Activated CD4-positive, alpha-beta memory T cell treated with anti-CD3 and anti-CD28 coated beads, Interleukin-2, amount 10 ng/mL, durations not matched to agents 7 days and 5 days (primary cell): ENCODE results near the gene TMEM101. TPM values are rescaled to one million over a fixed set of nuclear protein-coding genes. Genes with fewer than 3 reads are reported as not detected.

ENCODE experiments used
- total RNA-seq, 2 experiments: library from RNA; stranded (reverse); gene quantifications; one replicate each; pipeline ENCODE4 v1.2.3, GENCODE V29; 2021

The TMEM101 gene
- total RNA-seq, 2 experiments from 2014 or later: 32.2 to 35.5 TPM

Other genes with a start within 250 kb of the TMEM101 start
- 1 to 10 TPM; 8.3 to 8.6 TPM for gene DUSP3, start 236.0 kb downstream of the TMEM101 start, total RNA-seq
- not detected for gene CFAP97D1, start 234.5 kb downstream of the TMEM101 start, total RNA-seq
- gene MPP3, start 181.8 kb downstream of the TMEM101 start, total RNA-seq: not detected
- not detected for gene CD300LG, start 167.8 kb downstream of the TMEM101 start, total RNA-seq
- gene MPP2, start 107.4 kb downstream of the TMEM101 start, total RNA-seq: under 1 TPM; 0.48 to 0.65 TPM
- not detected for gene PPY, start 72.5 kb downstream of the TMEM101 start, total RNA-seq
- gene PYY, start 61.0 kb downstream of the TMEM101 start, total RNA-seq: not detected
- 1 to 10 TPM; 1.5 TPM for gene NAGS, start 10.3 kb downstream of the TMEM101 start, total RNA-seq
- gene LSM12, start 51.7 kb upstream of the TMEM101 start, total RNA-seq: 10 to 100 TPM; 61.1 to 62.8 TPM
- gene G6PC3, start 55.8 kb upstream of the TMEM101 start, total RNA-seq: 10 to 100 TPM; 19.3 to 19.9 TPM
- 10 to 100 TPM; 42.2 to 42.7 TPM for gene HDAC5, start 108.7 kb upstream of the TMEM101 start, total RNA-seq
- gene HROB, start 127.0 kb upstream of the TMEM101 start, total RNA-seq: 10 to 100 TPM; 13.4 to 13.5 TPM
- gene ASB16, start 155.7 kb upstream of the TMEM101 start, total RNA-seq: under 1 TPM in 1 of 2 experiments, not detected in 1; 0.38 TPM
- gene TMUB2, start 172.0 kb upstream of the TMEM101 start, total RNA-seq: 10 to 100 TPM; 42.2 to 42.7 TPM
- gene ATXN7L3, start 184.9 kb upstream of the TMEM101 start, total RNA-seq: 100 to 1,000 TPM; 106 to 107 TPM
- gene UBTF, start 204.7 kb upstream of the TMEM101 start, total RNA-seq: 100 to 1,000 TPM; 107 to 110 TPM